Caco-2 (cell line): ENCODE results near the gene VAMP8. TPM values are rescaled to one million over a fixed set of nuclear protein-coding genes. Genes with fewer than 3 reads are reported as not detected.

Experiments used
- BruUV-seq: library from RNA; stranded (reverse); fragments of 400-500 nt; replicated peaks from 2 replicates; lab custom pipeline; 2021; lab: Mats Ljungman, UMichigan
- CTCF ChIA-PET: fragments of 300-600 bp; sonication (Branson Sonifier 250); formaldehyde crosslinking; loops from one replicate; lab custom pipeline; 2022; ENCODE audit warnings: antibody characterized with exemption; lab: Charles Lee
- POLR2A ChIA-PET: fragments of 300-600 bp; sonication (Branson Sonifier 250); formaldehyde crosslinking; loops from one replicate; lab custom pipeline; 2022; ENCODE audit warnings: antibody characterized with exemption; lab: Charles Lee
- DNase-seq, 2 experiments: peaks; one replicate each; pipeline versions ENCODE4 v3.0.0 to v3.0.0-alpha.2; 2020 to 2022
- H3K27me3 ChIP-seq: replicated peaks from 2 replicates; pipeline ENCODE4 v1.6.0; 2011; ENCODE audit warnings: low read length; ENCODE audit not compliant: control insufficient read depth, insufficient read depth
- H3K36me3 ChIP-seq: 2 replicates; pipeline ENCODE4 v1.5.1; 2011; ENCODE audit warnings: low read length; ENCODE audit not compliant: control insufficient read depth, insufficient read depth
- H3K4me1 ChIP-seq: fragments of 250-450 bp; sonication (Bioruptor Pico); 2 replicates; pipeline ENCODE4 v1.5.1; 2020; ENCODE audit warnings: mild to moderate bottlenecking
- H3K4me3 ChIP-seq: 2 replicates; pipeline ENCODE4 v1.5.1; 2011; ENCODE audit warnings: low read depth, mild to moderate bottlenecking, control low read depth, low read length
- H3K9me3 ChIP-seq: fragments of 250-450 bp; sonication (Bioruptor Pico); 2 replicates; pipeline ENCODE4 v1.5.1; 2020; ENCODE audit warnings: mild to moderate bottlenecking, moderate library complexity
- H3K27ac Mint-ChIP-seq: one replicate; pipeline ENCODE4 v1.8.0; 2022; ENCODE audit warnings: mixed read lengths; ENCODE audit not compliant: unreplicated experiment
- H3K27me3 Mint-ChIP-seq: one replicate; pipeline ENCODE4 v1.8.0; 2022; ENCODE audit warnings: mixed read lengths; ENCODE audit not compliant: insufficient read depth, unreplicated experiment
- H3K36me3 Mint-ChIP-seq: one replicate; pipeline ENCODE4 v1.8.0; 2022; ENCODE audit warnings: mild to moderate bottlenecking, mixed read lengths; ENCODE audit not compliant: insufficient read depth, unreplicated experiment
- H3K4me1 Mint-ChIP-seq: one replicate; pipeline ENCODE4 v1.8.0; 2022; ENCODE audit warnings: low read depth, mixed read lengths; ENCODE audit not compliant: unreplicated experiment
- H3K4me3 Mint-ChIP-seq: one replicate; pipeline ENCODE4 v1.8.0; 2022; ENCODE audit warnings: mild to moderate bottlenecking, moderate library complexity, mixed read lengths; ENCODE audit not compliant: unreplicated experiment
- H3K9me3 Mint-ChIP-seq: one replicate; pipeline ENCODE4 v1.8.0; 2022; ENCODE audit warnings: mixed read lengths; ENCODE audit not compliant: unreplicated experiment
- intact Hi-C: fragments of 100-400 bp; cut with micrococcal nuclease; formaldehyde crosslinking; loops from one replicate; pipeline ENCODE4 v1.10.0; 2022; ENCODE audit not compliant: unreplicated experiment
- total RNA-seq: library from RNA; stranded (reverse); gene quantifications from 2 replicates; pipeline ENCODE4 v1.2.3, GENCODE V29; 2022
- TF ChIP-seq, protein P1 (sequence below), 2 experiments: fragments of 200-600 bp in 1 of 2; IDR thresholded peaks; 1 replicate in 1 of 2; 2 replicates in 1 of 2; pipeline versions ENCODE4 v1.5.1 to v1.8.0; 2011 to 2022; ENCODE audit warnings: antibody characterized with exemption in 1 of 2, control low read depth in 1 of 2, inconsistent platforms in 1 of 2, low read depth in 1 of 2, low read length in 1 of 2, mild to moderate bottlenecking in 1 of 2, moderate library complexity in 1 of 2; ENCODE audit not compliant: insufficient read depth in 1 of 2, severe bottlenecking in 1 of 2, unreplicated experiment in 1 of 2

Gene VAMP8
- total RNA-seq, 1 experiment from 2014 or later, result 85.5 TPM

GRCh38 chr2:85578243-85579180, 1.1 kb downstream of the VAMP8 start:
- intact Hi-C loops, result no loop called here
- POLR2A ChIA-PET, result interaction anchor here (0.6 to 2.3 kb wide), 9 partner anchors 9 to 160 kb away, joined by 3 to 24 read pairs (median 5); partner anchors contain the start of genes C2orf68, GGCX, MAT2A and RNF181
- BruUV-seq, result no TSS peak

GRCh38 chr2:85579266-85579935, 2.0 kb downstream of the VAMP8 start:
- Histone ChIP-seq H3K9me3 (no peaks in the 10 kb centered on the region), H3K4me3 (no peak overlapping the region), H3K36me3 (no peaks in the 10 kb centered on the region; the same call in 1 of the 2 replicates), H3K27me3 (no peaks in the 10 kb centered on the region), H3K4me1 (peaks cover 19% of the 10 kb centered on the region)
- Mint-ChIP-seq H3K27ac (no peak overlapping the region), H3K27me3 (no peaks in the 10 kb centered on the region), H3K4me3 (no peak overlapping the region), H3K9me3 (no peaks in the 10 kb centered on the region), H3K36me3 (peaks cover 13% of the 10 kb centered on the region), H3K4me1 (peaks cover 13% of the 10 kb centered on the region)
- intact Hi-C loops, result no loop called here
- TF ChIP-seq, protein P1, sequence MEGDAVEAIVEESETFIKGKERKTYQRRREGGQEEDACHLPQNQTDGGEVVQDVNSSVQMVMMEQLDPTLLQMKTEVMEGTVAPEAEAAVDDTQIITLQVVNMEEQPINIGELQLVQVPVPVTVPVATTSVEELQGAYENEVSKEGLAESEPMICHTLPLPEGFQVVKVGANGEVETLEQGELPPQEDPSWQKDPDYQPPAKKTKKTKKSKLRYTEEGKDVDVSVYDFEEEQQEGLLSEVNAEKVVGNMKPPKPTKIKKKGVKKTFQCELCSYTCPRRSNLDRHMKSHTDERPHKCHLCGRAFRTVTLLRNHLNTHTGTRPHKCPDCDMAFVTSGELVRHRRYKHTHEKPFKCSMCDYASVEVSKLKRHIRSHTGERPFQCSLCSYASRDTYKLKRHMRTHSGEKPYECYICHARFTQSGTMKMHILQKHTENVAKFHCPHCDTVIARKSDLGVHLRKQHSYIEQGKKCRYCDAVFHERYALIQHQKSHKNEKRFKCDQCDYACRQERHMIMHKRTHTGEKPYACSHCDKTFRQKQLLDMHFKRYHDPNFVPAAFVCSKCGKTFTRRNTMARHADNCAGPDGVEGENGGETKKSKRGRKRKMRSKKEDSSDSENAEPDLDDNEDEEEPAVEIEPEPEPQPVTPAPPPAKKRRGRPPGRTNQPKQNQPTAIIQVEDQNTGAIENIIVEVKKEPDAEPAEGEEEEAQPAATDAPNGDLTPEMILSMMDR (IDR thresholded peaks at IDR 0.05; ENCODE audit: insufficient read depth in 1 of 2, low read depth in 1 of 2, low read length in 1 of 2, severe bottlenecking in 1 of 2, unreplicated experiment in 1 of 2), result no peak
- BruUV-seq, result no TSS peak
- no peak for DNase-seq
- CTCF ChIA-PET, result interaction anchor here (0.6 kb wide), 1 partner anchor 24 kb away, joined by 5 read pairs; no protein-coding TSS in a partner anchor
- POLR2A ChIA-PET, result no interaction called here

More at GRCh38 chr2:85578243-85579180, 1.1 kb downstream of the VAMP8 start:
- Mint-ChIP-seq H3K36me3 (peaks cover 13% of the 10 kb centered on the region), H3K27ac (peak overlapping the region; percentile 93), H3K4me3 (peak overlapping the region; percentile 90), H3K27me3 (no peaks in the 10 kb centered on the region), H3K9me3 (no peaks in the 10 kb centered on the region), H3K4me1 (peaks cover 13% of the 10 kb centered on the region)
- H3K4me3 ChIP-seq, result peak overlapping the region; percentile 67
- H3K9me3 ChIP-seq, result no peaks in the 10 kb centered on the region
- DNase-seq, result no peak
- TF ChIP-seq, protein P1 (IDR thresholded peaks at IDR 0.05; ENCODE audit: insufficient read depth in 1 of 2, low read depth in 1 of 2, low read length in 1 of 2, severe bottlenecking in 1 of 2, unreplicated experiment in 1 of 2), result no peak
- peaks cover 14% of the 10 kb centered on the region for H3K4me1 ChIP-seq
- no peaks in the 10 kb centered on the region for H3K27me3 ChIP-seq
- CTCF ChIA-PET, result interaction anchor here (0.6 to 1.8 kb wide), 4 partner anchors 9 to 502 kb away, joined by 3 to 15 read pairs (median 4); partner anchors contain the start of gene GGCX
- no peaks in the 10 kb centered on the region; the same call in 1 of the 2 replicates for H3K36me3 ChIP-seq

GRCh38 chr2:85580206-85580605, 2.8 kb downstream of the VAMP8 start:
- DNase-seq, result no peak
- peaks cover 19% of the 10 kb centered on the region for H3K36me3 Mint-ChIP-seq
- TF ChIP-seq, protein P1 (IDR thresholded peaks at IDR 0.05; ENCODE audit: insufficient read depth in 1 of 2, low read depth in 1 of 2, low read length in 1 of 2, severe bottlenecking in 1 of 2, unreplicated experiment in 1 of 2), result no peak
- Histone ChIP-seq H3K36me3 (no peaks in the 10 kb centered on the region; the same call in 1 of the 2 replicates), H3K4me3 (no peak overlapping the region), H3K9me3 (no peaks in the 10 kb centered on the region), H3K27me3 (no peaks in the 10 kb centered on the region), H3K4me1 (peaks cover 24% of the 10 kb centered on the region)
- no peak overlapping the region for H3K4me3 Mint-ChIP-seq
- peaks cover 19% of the 10 kb centered on the region for H3K4me1 Mint-ChIP-seq
- ChIA-PET CTCF (no interaction called here), POLR2A (no interaction called here)
- intact Hi-C loops, result no loop called here
- H3K27ac Mint-ChIP-seq, result no peak overlapping the region
- H3K27me3 Mint-ChIP-seq, result no peaks in the 10 kb centered on the region
- BruUV-seq, result no TSS peak
- no peaks in the 10 kb centered on the region for H3K9me3 Mint-ChIP-seq
